ENCODE data around the gene MRTFA.
"Not testable (repeated sequence)": the region's sequence is repeated elsewhere in the genome, so short reads cannot be mapped to it uniquely, and the experiment has no call there.

MRTFA gene

DNA sequence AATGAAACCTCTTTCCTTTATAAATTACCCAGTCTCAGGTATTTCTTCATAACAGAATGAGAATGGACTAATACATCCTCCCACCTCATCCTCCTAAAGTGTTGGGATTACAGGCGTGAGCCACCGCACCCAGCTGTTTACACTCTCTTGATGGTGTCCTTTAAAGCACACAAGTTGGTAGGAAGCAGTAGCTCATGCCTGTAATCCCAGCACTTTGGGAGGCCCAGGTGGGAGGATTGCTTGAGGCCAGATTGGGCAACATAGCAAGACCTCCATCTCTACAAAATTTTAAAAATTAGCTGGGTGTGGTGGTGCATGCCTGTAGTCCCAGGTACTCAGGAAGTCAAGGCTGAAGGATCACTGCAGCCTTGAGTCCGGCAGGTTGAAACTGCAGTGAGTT lies 19.4 kb upstream of the MRTFA start:
- not testable (repeated sequence) for H3K27ac ChIP-seq (ENCODE audit: low read length); H3K9ac ChIP-seq (ENCODE audit: low read depth, low read length); H3K36me3 ChIP-seq (ENCODE audit: insufficient read depth, low read depth, low read length); H3K4me3 ChIP-seq (ENCODE audit: low read length); H3K4me1 ChIP-seq (ENCODE audit: insufficient read depth, low read length); H3K27me3 ChIP-seq (ENCODE audit: insufficient read depth, low read length); H3K9me3 ChIP-seq (ENCODE audit: insufficient read depth, low read depth, low read length)

- H3K27ac ChIP-seq (ENCODE audit: low read length), result no peak overlapping the region
- H3K27me3 ChIP-seq (ENCODE audit: insufficient read depth, low read length), result no peaks in the 10 kb centered on the region
- H3K36me3 ChIP-seq (ENCODE audit: insufficient read depth, low read depth, low read length), result no peaks in the 10 kb centered on the region
- no peaks in the 10 kb centered on the region for H3K9me3 ChIP-seq (ENCODE audit: insufficient read depth, low read depth, low read length)
- H3K4me1 ChIP-seq (ENCODE audit: insufficient read depth, low read length), result peaks cover 5% of the 10 kb centered on the region; the same call in 1 of the 2 replicates
- H3K9ac ChIP-seq (ENCODE audit: low read depth, low read length), result no peak overlapping the region
- H3K4me3 ChIP-seq (ENCODE audit: low read length), result no peak overlapping the region
Observed at GRCh38 chr22:40654522-40655167, 18.1 kb upstream of the MRTFA start.

- Histone ChIP-seq H3K27ac (ENCODE audit: low read length) (no peak overlapping the region), H3K27me3 (ENCODE audit: insufficient read depth, low read length) (no peaks in the 10 kb centered on the region), H3K9me3 (ENCODE audit: insufficient read depth, low read depth, low read length) (no peaks in the 10 kb centered on the region), H3K36me3 (ENCODE audit: insufficient read depth, low read depth, low read length) (no peaks in the 10 kb centered on the region), H3K9ac (ENCODE audit: low read depth, low read length) (no peak overlapping the region), H3K4me1 (ENCODE audit: insufficient read depth, low read length) (peaks cover 5% of the 10 kb centered on the region; the same call in 1 of the 2 replicates), H3K4me3 (ENCODE audit: low read length) (no peak overlapping the region)
Observed at GRCh38 chr22:40653361-40653760, 16.8 kb upstream of the MRTFA start.

GRCh38 chr22:40651563-40652501 lies 15.3 kb upstream of the MRTFA start:
- Histone ChIP-seq H3K4me1 (ENCODE audit: insufficient read depth, low read length) (peaks cover 5% of the 10 kb centered on the region; the same call in 1 of the 2 replicates), H3K27ac (ENCODE audit: low read length) (peak overlapping the region; percentile 24), H3K36me3 (ENCODE audit: insufficient read depth, low read depth, low read length) (no peaks in the 10 kb centered on the region), H3K4me3 (ENCODE audit: low read length) (peak overlapping the region; percentile 44), H3K9me3 (ENCODE audit: insufficient read depth, low read depth, low read length) (no peaks in the 10 kb centered on the region), H3K9ac (ENCODE audit: low read depth, low read length) (peak overlapping the region; percentile 50), H3K27me3 (ENCODE audit: insufficient read depth, low read length) (no peaks in the 10 kb centered on the region)

DNA sequence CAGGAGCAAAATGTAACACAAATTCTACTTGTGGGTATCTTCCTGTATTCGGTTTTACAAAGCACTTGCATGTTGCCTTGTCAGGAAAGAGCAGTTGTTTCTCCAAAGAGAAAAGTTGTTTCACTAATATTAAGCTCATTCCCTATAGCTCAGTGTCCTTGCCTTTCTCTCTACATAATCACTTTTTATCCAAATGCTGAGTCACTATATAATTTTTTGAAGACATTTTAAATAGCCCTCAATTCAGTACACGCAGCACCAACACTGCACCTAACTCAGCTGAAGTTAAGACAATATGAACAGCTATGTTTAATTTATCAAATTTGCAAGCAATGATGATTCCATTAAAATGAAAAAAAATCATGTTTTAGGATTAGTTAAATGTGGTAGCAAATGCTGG lies 14.5 kb upstream of the MRTFA start:
- Histone ChIP-seq H3K27ac (ENCODE audit: low read length) (no peak overlapping the region), H3K27me3 (ENCODE audit: insufficient read depth, low read length) (no peaks in the 10 kb centered on the region), H3K4me3 (ENCODE audit: low read length) (no peak overlapping the region), H3K4me1 (ENCODE audit: insufficient read depth, low read length) (peaks cover 5% of the 10 kb centered on the region; the same call in 1 of the 2 replicates), H3K9ac (ENCODE audit: low read depth, low read length) (peak overlapping the region; percentile 50; the same call in 1 of the 2 replicates), H3K9me3 (ENCODE audit: insufficient read depth, low read depth, low read length) (no peaks in the 10 kb centered on the region), H3K36me3 (ENCODE audit: insufficient read depth, low read depth, low read length) (no peaks in the 10 kb centered on the region)

GRCh38 chr22:40648386-40648785 lies 11.9 kb upstream of the MRTFA start:
- Histone ChIP-seq H3K27ac (ENCODE audit: low read length) (no peak overlapping the region), H3K9me3 (ENCODE audit: insufficient read depth, low read depth, low read length) (no peaks in the 10 kb centered on the region), H3K9ac (ENCODE audit: low read depth, low read length) (no peak overlapping the region), H3K36me3 (ENCODE audit: insufficient read depth, low read depth, low read length) (no peaks in the 10 kb centered on the region), H3K27me3 (ENCODE audit: insufficient read depth, low read length) (no peaks in the 10 kb centered on the region), H3K4me3 (ENCODE audit: low read length) (no peak overlapping the region), H3K4me1 (ENCODE audit: insufficient read depth, low read length) (no peaks in the 10 kb centered on the region; the same call in 1 of the 2 replicates)

DNA sequence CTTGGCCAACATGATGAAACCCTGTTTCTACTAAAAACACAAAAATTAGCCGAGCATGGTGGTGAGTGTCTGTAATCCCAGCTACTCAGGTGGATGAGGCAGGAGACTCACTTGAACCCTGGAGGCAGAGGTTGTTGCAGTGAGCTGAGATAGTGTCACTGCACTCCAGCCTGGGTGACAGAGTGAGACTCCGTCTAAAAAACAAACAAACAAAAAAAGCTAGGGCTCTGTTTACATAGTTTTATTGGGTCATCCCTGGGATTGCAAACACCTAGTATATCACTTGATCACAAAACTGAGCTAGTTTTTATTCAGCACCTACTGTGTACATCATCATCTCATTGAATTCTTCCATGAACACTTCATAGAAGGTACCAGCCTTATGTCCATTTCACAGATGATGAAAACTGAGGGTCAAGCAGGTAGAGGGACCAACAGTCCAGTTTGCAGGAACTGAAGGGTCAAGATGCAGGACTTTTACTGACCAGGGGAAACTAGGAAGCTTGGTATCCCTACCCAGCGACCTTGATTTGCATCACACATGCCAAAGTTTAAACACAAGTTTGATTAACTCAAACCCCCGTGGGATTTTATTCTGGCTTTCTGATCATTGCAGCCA lies 9.2 kb upstream of the MRTFA start:
- Histone ChIP-seq H3K27me3 (ENCODE audit: insufficient read depth, low read length) (no peaks in the 10 kb centered on the region), H3K4me1 (ENCODE audit: insufficient read depth, low read length) (no peaks in the 10 kb centered on the region; the same call in 1 of the 2 replicates), H3K36me3 (ENCODE audit: insufficient read depth, low read depth, low read length) (no peaks in the 10 kb centered on the region), H3K27ac (ENCODE audit: low read length) (no peak overlapping the region), H3K9me3 (ENCODE audit: insufficient read depth, low read depth, low read length) (no peaks in the 10 kb centered on the region), H3K4me3 (ENCODE audit: low read length) (no peak overlapping the region), H3K9ac (ENCODE audit: low read depth, low read length) (no peak overlapping the region)

- Histone ChIP-seq H3K36me3 (ENCODE audit: insufficient read depth, low read depth, low read length) (no peaks in the 10 kb centered on the region), H3K27me3 (ENCODE audit: insufficient read depth, low read length) (0 out of 2 replicates have a peak, but pooled peaks cover 5% of the 10 kb centered on the region), H3K9ac (ENCODE audit: low read depth, low read length) (no peak overlapping the region), H3K4me3 (ENCODE audit: low read length) (no peak overlapping the region), H3K4me1 (ENCODE audit: insufficient read depth, low read length) (no peaks in the 10 kb centered on the region; the same call in 1 of the 2 replicates), H3K9me3 (ENCODE audit: insufficient read depth, low read depth, low read length) (no peaks in the 10 kb centered on the region), H3K27ac (ENCODE audit: low read length) (no peak overlapping the region)
Observed at GRCh38 chr22:40642316-40642715, 5.8 kb upstream of the MRTFA start.

- Histone ChIP-seq H3K27me3 (ENCODE audit: insufficient read depth, low read length) (0 out of 2 replicates have a peak, but pooled peaks cover 5% of the 10 kb centered on the region), H3K27ac (ENCODE audit: low read length) (no peak overlapping the region), H3K9me3 (ENCODE audit: insufficient read depth, low read depth, low read length) (no peaks in the 10 kb centered on the region), H3K9ac (ENCODE audit: low read depth, low read length) (no peak overlapping the region), H3K36me3 (ENCODE audit: insufficient read depth, low read depth, low read length) (no peaks in the 10 kb centered on the region), H3K4me1 (ENCODE audit: insufficient read depth, low read length) (no peaks in the 10 kb centered on the region; the same call in 1 of the 2 replicates), H3K4me3 (ENCODE audit: low read length) (no peak overlapping the region)
Observed at GRCh38 chr22:40641269-40641668, 4.8 kb upstream of the MRTFA start.

DNA sequence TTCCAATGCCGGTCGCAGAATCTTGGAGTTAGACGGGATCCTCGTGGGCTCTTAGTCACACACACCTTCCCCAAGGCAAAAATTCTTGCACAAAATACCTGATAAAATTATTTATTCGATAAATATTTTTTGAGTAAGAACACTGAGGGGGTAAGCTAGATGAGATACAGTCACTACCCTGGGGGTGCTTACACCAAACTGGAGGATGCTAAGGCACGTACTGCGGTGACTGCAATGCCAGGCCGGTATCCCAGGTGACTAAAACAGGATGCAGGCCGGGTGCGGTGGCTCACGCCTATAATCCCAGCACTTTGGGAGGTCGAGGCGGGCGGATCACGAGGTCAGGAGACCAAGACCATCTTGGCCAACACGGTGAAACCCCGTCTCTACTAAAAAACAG lies 1.7 kb upstream of the MRTFA start:
- H3K9ac ChIP-seq (ENCODE audit: low read depth, low read length), result no peak overlapping the region
- no peak overlapping the region for H3K27ac ChIP-seq (ENCODE audit: low read length)
- H3K36me3 ChIP-seq (ENCODE audit: insufficient read depth, low read depth, low read length), result no peaks in the 10 kb centered on the region
- peaks cover 4% of the 10 kb centered on the region; the same call in 1 of the 2 replicates for H3K4me1 ChIP-seq (ENCODE audit: insufficient read depth, low read length)
- no peaks in the 10 kb centered on the region for H3K9me3 ChIP-seq (ENCODE audit: insufficient read depth, low read depth, low read length)
- H3K27me3 ChIP-seq (ENCODE audit: insufficient read depth, low read length), result 0 out of 2 replicates have a peak, but pooled peaks cover 5% of the 10 kb centered on the region
- H3K4me3 ChIP-seq (ENCODE audit: low read length), result no peak overlapping the region

Data from iPS-20b (cell line).